ENCODE results near the gene SUMO3. TPM values are rescaled to one million over a fixed set of nuclear protein-coding genes. Genes with fewer than 3 reads are reported as not detected.

SUMO3 gene
- total and polyA plus RNA-seq, 2 of the 13 experiments (the other 11 are each of a cell fraction or from before 2014, with no cell fraction given), result 51.4 to 92.4 TPM

DNA sequence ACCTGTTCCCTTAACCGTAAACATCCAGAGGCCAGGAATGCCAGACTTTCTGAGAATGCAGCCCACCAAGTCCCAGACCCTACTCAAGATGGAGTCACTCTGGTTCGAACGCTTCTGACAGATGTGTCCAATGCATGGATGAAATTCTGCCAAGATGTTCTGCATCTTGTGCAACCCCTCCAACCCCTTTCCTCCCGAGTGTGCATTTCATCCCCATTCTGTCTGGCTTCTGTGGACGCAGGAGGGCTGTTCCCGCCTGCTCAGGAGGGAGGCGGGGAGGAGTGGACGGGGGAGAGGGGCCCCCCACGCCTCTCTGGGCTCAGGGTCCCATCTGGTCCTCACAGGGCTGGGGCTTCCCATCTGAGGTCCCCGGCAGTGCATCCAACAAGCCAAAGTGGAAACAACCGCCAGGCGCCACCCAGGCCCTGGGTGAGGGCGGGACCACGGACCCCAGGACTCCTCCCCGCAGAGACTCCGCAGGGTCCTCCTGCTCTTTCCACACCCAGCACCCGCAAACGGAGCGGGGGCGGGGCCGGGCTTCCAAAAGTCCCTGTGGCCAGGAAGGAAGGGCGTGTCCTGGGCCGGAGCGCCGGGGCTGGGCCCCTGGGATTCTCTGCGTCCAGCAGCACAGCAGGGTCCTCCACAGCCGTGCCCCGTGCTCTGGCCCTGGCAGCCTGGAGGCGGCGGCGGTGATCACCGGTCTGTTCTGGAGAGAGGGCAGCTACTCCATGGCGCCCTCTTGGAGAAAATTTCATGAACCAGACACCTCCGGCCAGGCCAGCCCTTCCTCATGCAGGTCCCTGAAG is 27.8 kb upstream of the SUMO3 start (continued):
- TF ChIP-seq, protein P1, sequence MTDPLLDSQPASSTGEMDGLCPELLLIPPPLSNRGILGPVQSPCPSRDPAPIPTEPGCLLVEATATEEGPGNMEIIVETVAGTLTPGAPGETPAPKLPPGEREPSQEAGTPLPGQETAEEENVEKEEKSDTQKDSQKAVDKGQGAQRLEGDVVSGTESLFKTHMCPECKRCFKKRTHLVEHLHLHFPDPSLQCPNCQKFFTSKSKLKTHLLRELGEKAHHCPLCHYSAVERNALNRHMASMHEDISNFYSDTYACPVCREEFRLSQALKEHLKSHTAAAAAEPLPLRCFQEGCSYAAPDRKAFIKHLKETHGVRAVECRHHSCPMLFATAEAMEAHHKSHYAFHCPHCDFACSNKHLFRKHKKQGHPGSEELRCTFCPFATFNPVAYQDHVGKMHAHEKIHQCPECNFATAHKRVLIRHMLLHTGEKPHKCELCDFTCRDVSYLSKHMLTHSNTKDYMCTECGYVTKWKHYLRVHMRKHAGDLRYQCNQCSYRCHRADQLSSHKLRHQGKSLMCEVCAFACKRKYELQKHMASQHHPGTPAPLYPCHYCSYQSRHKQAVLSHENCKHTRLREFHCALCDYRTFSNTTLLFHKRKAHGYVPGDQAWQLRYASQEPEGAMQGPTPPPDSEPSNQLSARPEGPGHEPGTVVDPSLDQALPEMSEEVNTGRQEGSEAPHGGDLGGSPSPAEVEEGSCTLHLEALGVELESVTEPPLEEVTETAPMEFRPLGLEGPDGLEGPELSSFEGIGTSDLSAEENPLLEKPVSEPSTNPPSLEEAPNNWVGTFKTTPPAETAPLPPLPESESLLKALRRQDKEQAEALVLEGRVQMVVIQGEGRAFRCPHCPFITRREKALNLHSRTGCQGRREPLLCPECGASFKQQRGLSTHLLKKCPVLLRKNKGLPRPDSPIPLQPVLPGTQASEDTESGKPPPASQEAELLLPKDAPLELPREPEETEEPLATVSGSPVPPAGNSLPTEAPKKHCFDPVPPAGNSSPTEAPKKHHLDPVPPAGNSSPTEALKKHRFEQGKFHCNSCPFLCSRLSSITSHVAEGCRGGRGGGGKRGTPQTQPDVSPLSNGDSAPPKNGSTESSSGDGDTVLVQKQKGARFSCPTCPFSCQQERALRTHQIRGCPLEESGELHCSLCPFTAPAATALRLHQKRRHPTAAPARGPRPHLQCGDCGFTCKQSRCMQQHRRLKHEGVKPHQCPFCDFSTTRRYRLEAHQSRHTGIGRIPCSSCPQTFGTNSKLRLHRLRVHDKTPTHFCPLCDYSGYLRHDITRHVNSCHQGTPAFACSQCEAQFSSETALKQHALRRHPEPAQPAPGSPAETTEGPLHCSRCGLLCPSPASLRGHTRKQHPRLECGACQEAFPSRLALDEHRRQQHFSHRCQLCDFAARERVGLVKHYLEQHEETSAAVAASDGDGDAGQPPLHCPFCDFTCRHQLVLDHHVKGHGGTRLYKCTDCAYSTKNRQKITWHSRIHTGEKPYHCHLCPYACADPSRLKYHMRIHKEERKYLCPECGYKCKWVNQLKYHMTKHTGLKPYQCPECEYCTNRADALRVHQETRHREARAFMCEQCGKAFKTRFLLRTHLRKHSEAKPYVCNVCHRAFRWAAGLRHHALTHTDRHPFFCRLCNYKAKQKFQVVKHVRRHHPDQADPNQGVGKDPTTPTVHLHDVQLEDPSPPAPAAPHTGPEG (CRISPR knock-in tag; IDR thresholded peaks at IDR 0.05), result no peak
- TF ChIP-seq, protein P2, sequence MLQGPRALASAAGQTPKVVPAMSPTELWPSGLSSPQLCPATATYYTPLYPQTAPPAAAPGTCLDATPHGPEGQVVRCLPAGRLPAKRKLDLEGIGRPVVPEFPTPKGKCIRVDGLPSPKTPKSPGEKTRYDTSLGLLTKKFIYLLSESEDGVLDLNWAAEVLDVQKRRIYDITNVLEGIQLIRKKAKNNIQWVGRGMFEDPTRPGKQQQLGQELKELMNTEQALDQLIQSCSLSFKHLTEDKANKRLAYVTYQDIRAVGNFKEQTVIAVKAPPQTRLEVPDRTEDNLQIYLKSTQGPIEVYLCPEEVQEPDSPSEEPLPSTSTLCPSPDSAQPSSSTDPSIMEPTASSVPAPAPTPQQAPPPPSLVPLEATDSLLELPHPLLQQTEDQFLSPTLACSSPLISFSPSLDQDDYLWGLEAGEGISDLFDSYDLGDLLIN (CRISPR knock-in tag; IDR thresholded peaks at IDR 0.05; ENCODE audit: borderline replicate concordance), result no peak
- TF ChIP-seq ZFX (CRISPR knock-in tag; IDR thresholded peaks at IDR 0.05; ENCODE audit: low read depth) (peak; percentile 49), ZNF577 (CRISPR knock-in tag; IDR thresholded peaks at IDR 0.05; ENCODE audit: borderline replicate concordance, low read depth) (no peak), ZNF839 (CRISPR knock-in tag; IDR thresholded peaks at IDR 0.05; ENCODE audit: borderline replicate concordance) (no peak), KMT2A (CRISPR knock-in tag; IDR thresholded peaks at IDR 0.05) (no peak), ZNF263 (CRISPR knock-in tag; IDR thresholded peaks at IDR 0.05) (peak; percentile 92), ZNF710 (CRISPR knock-in tag; IDR thresholded peaks at IDR 0.05; ENCODE audit: borderline replicate concordance) (no peak), GTF2F1 (IDR thresholded peaks at IDR 0.05; ENCODE audit: low read length) (no peak), MTA1 (CRISPR knock-in tag; IDR thresholded peaks at IDR 0.05; ENCODE audit: borderline replicate concordance) (peak; percentile 62; the same call in 1 of the 2 replicates), MXI1 (IDR thresholded peaks at IDR 0.05; ENCODE audit: borderline replicate concordance, low read depth, low read length) (peak; percentile 22; the same call in 1 of the 3 replicates)
- TF ChIP-seq, protein P3, sequence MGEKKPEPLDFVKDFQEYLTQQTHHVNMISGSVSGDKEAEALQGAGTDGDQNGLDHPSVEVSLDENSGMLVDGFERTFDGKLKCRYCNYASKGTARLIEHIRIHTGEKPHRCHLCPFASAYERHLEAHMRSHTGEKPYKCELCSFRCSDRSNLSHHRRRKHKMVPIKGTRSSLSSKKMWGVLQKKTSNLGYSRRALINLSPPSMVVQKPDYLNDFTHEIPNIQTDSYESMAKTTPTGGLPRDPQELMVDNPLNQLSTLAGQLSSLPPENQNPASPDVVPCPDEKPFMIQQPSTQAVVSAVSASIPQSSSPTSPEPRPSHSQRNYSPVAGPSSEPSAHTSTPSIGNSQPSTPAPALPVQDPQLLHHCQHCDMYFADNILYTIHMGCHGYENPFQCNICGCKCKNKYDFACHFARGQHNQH (CRISPR knock-in tag; IDR thresholded peaks at IDR 0.05), result peak; percentile 41; the same call in 1 of the 2 replicates
- TF ChIP-seq, protein P4, sequence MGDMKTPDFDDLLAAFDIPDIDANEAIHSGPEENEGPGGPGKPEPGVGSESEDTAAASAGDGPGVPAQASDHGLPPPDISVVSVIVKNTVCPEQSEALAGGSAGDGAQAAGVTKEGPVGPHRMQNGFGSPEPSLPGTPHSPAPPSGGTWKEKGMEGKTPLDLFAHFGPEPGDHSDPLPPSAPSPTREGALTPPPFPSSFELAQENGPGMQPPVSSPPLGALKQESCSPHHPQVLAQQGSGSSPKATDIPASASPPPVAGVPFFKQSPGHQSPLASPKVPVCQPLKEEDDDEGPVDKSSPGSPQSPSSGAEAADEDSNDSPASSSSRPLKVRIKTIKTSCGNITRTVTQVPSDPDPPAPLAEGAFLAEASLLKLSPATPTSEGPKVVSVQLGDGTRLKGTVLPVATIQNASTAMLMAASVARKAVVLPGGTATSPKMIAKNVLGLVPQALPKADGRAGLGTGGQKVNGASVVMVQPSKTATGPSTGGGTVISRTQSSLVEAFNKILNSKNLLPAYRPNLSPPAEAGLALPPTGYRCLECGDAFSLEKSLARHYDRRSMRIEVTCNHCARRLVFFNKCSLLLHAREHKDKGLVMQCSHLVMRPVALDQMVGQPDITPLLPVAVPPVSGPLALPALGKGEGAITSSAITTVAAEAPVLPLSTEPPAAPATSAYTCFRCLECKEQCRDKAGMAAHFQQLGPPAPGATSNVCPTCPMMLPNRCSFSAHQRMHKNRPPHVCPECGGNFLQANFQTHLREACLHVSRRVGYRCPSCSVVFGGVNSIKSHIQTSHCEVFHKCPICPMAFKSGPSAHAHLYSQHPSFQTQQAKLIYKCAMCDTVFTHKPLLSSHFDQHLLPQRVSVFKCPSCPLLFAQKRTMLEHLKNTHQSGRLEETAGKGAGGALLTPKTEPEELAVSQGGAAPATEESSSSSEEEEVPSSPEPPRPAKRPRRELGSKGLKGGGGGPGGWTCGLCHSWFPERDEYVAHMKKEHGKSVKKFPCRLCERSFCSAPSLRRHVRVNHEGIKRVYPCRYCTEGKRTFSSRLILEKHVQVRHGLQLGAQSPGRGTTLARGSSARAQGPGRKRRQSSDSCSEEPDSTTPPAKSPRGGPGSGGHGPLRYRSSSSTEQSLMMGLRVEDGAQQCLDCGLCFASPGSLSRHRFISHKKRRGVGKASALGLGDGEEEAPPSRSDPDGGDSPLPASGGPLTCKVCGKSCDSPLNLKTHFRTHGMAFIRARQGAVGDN (CRISPR knock-in tag; IDR thresholded peaks at IDR 0.05), result peak; percentile 37; the same call in 1 of the 2 replicates
